Lower lobe of right lung (tissue), 2 donors: ENCODE results near the gene PLCXD3. TPM values are rescaled to one million over a fixed set of nuclear protein-coding genes. Genes with fewer than 3 reads are reported as not detected.

Experiments
- ATAC-seq, 2 donors: fragments of 200-7000 bp; cut with Tn5 transposase; one replicate each; pipeline ENCODE4 v1.9.1; 2020 to 2022; ENCODE audit warnings: mild to moderate bottlenecking in 2 of 2, moderate library complexity in 2 of 2
- DNase-seq: peaks from one replicate; pipeline ENCODE4 v3.0.0-alpha.2; 2020
- H3K27ac ChIP-seq: fragments of 200-600 bp; one replicate; pipeline ENCODE4 v1.8.0; 2022
- H3K27me3 ChIP-seq: fragments of 200-600 bp; one replicate; pipeline ENCODE4 v1.8.0; 2022; ENCODE audit warnings: low read depth
- H3K36me3 ChIP-seq: fragments of 200-600 bp; one replicate; pipeline ENCODE4 v1.8.0; 2022; ENCODE audit warnings: mild to moderate bottlenecking
- H3K4me1 ChIP-seq: fragments of 200-600 bp; one replicate; pipeline ENCODE4 v1.8.0; 2022
- H3K4me3 ChIP-seq: fragments of 200-600 bp; one replicate; pipeline ENCODE4 v1.8.0; 2022; ENCODE audit warnings: mild to moderate bottlenecking
- H3K9me3 ChIP-seq: fragments of 200-600 bp; one replicate; pipeline ENCODE4 v1.8.0; 2022
- CTCF ChIP-seq: fragments of 200-600 bp; IDR thresholded peaks from one replicate; pipeline ENCODE4 v1.8.0; 2022; ENCODE audit warnings: antibody characterized with exemption, mild to moderate bottlenecking
- intact Hi-C: fragments of 100-400 bp; cut with DNase I; formaldehyde crosslinking; loops from one replicate; pipeline ENCODE4 v1.11.0; 2022
- total RNA-seq: library from RNA; stranded (reverse); fragmentation: NEBNext Ultra II Directional; extraction: Animal tissue kit (Norgen Biotek cat#: 25700); gene quantifications from one replicate; pipeline ENCODE4 v1.2.1, GENCODE V29; 2021
- donor health status: DM: no; HTN: yes; CAD: no; lungs with severe emphysema.

Gene PLCXD3
- total RNA-seq, 1 donor from 2014 or later, result 2.8 TPM

GRCh38 chr5:41374631-41375030 is 135.8 kb downstream of the PLCXD3 start:
- intact Hi-C loops, result no loop called here
- Histone ChIP-seq H3K4me1 (no peaks in the 10 kb centered on the region), H3K4me3 (no peak overlapping the region), H3K27ac (no peak overlapping the region), H3K27me3 (no peaks in the 10 kb centered on the region), H3K36me3 (no peaks in the 10 kb centered on the region), H3K9me3 (no peaks in the 10 kb centered on the region)
- ATAC-seq (no peak), DNase-seq (no peak)
- TF ChIP-seq CTCF, result no peak

GRCh38 chr5:41373230-41373629 is 137.2 kb downstream of the PLCXD3 start:
- no peak for ATAC-seq
- Histone ChIP-seq H3K9me3 (no peaks in the 10 kb centered on the region), H3K36me3 (no peaks in the 10 kb centered on the region), H3K4me1 (no peaks in the 10 kb centered on the region), H3K4me3 (no peak overlapping the region), H3K27ac (no peak overlapping the region), H3K27me3 (no peaks in the 10 kb centered on the region)
- no peak for TF ChIP-seq CTCF
- intact Hi-C loops, result no loop called here
- DNase-seq, result no peak

- no peak for DNase-seq
- no peak for TF ChIP-seq CTCF
- intact Hi-C loops, result no loop called here
- ATAC-seq, result no peak
- H3K27ac ChIP-seq, result no peak overlapping the region
- no peak overlapping the region for H3K4me3 ChIP-seq
- no peaks in the 10 kb centered on the region for H3K36me3 ChIP-seq
- H3K27me3 ChIP-seq, result no peaks in the 10 kb centered on the region
- H3K4me1 ChIP-seq, result no peaks in the 10 kb centered on the region
- no peaks in the 10 kb centered on the region for H3K9me3 ChIP-seq
These were observed 138.7 kb downstream of the PLCXD3 start for GRCh38 chr5:41371738-41372137.

GRCh38 chr5:41370482-41370881 is 139.9 kb downstream of the PLCXD3 start:
- Histone ChIP-seq H3K36me3 (no peaks in the 10 kb centered on the region), H3K27ac (no peak overlapping the region), H3K27me3 (no peaks in the 10 kb centered on the region), H3K4me1 (no peaks in the 10 kb centered on the region), H3K4me3 (no peak overlapping the region), H3K9me3 (no peaks in the 10 kb centered on the region)
- TF ChIP-seq CTCF, result no peak
- no peak for ATAC-seq
- intact Hi-C loops, result no loop called here
- no peak for DNase-seq

GRCh38 chr5:41369799-41370198 is 140.6 kb downstream of the PLCXD3 start:
- no peak for TF ChIP-seq CTCF
- DNase-seq (no peak), ATAC-seq (no peak)
- Histone ChIP-seq H3K9me3 (no peaks in the 10 kb centered on the region), H3K4me1 (no peaks in the 10 kb centered on the region), H3K4me3 (no peak overlapping the region), H3K36me3 (no peaks in the 10 kb centered on the region), H3K27ac (no peak overlapping the region), H3K27me3 (no peaks in the 10 kb centered on the region)
- intact Hi-C loops, result no loop called here

- no peak for ATAC-seq
- TF ChIP-seq CTCF, result no peak
- H3K27ac ChIP-seq, result no peak overlapping the region
- no peak for DNase-seq
- H3K4me3 ChIP-seq, result no peak overlapping the region
- no peaks in the 10 kb centered on the region for H3K27me3 ChIP-seq
- intact Hi-C loops, result no loop called here
- H3K4me1 ChIP-seq, result no peaks in the 10 kb centered on the region
- no peaks in the 10 kb centered on the region for H3K9me3 ChIP-seq
- no peaks in the 10 kb centered on the region for H3K36me3 ChIP-seq
These were observed 142.2 kb downstream of the PLCXD3 start for GRCh38 chr5:41368158-41368557.
